ENCODE measurements around the gene CTDSP1. TPM values are rescaled to one million over a fixed set of nuclear protein-coding genes. Genes with fewer than 3 reads are reported as not detected.

CTDSP1 gene
- total and polyA plus RNA-seq, 2 experiments from 2014 or later: 53.1 to 124 TPM

- TF ChIP-seq EZH2 (IDR thresholded peaks at IDR 0.05; ENCODE audit: borderline replicate concordance): no peak
- TF ChIP-seq EZH2phosphoT487 (IDR thresholded peaks at IDR 0.05; ENCODE audit: low read depth, severe bottlenecking, unreplicated experiment): no peak
- TF ChIP-seq, protein P1, sequence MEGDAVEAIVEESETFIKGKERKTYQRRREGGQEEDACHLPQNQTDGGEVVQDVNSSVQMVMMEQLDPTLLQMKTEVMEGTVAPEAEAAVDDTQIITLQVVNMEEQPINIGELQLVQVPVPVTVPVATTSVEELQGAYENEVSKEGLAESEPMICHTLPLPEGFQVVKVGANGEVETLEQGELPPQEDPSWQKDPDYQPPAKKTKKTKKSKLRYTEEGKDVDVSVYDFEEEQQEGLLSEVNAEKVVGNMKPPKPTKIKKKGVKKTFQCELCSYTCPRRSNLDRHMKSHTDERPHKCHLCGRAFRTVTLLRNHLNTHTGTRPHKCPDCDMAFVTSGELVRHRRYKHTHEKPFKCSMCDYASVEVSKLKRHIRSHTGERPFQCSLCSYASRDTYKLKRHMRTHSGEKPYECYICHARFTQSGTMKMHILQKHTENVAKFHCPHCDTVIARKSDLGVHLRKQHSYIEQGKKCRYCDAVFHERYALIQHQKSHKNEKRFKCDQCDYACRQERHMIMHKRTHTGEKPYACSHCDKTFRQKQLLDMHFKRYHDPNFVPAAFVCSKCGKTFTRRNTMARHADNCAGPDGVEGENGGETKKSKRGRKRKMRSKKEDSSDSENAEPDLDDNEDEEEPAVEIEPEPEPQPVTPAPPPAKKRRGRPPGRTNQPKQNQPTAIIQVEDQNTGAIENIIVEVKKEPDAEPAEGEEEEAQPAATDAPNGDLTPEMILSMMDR (IDR thresholded peaks at IDR 0.05; ENCODE audit: poor library complexity): no peak
- Histone ChIP-seq H4K20me1 (ENCODE audit: insufficient read depth, poor library complexity, severe bottlenecking) (no peaks in the 10 kb centered on the region), H3K27ac (peak overlapping the region; percentile 88), H3K9me2 (replicated peaks; ENCODE audit: insufficient read depth) (no peaks in the 10 kb centered on the region), H3K4me1 (ENCODE audit: insufficient read depth) (peaks cover 38% of the 10 kb centered on the region), H3K4me2 (peak overlapping the region; percentile 82), H3K27me3 (no peaks in the 10 kb centered on the region), H3K9me3 (ENCODE audit: low read depth) (no peaks in the 10 kb centered on the region), H3K79me2 (peaks cover 4% of the 10 kb centered on the region), H2AFZ (no peak overlapping the region), H3K4me3 (no peak overlapping the region), H3K36me3 (replicated peaks; ENCODE audit: insufficient read depth, low read depth) (no peaks in the 10 kb centered on the region)
- no peak for DNase-seq (ENCODE audit: low spot score)
- 90% methylated on average over 8 of the region's 8 CpGs for WGBS (ENCODE audit: low lambda C conversion rate, missing lambda C conversion rate)
Measured at GRCh38 chr2:218407717-218408116, 8.0 kb downstream of the CTDSP1 start.

DNA sequence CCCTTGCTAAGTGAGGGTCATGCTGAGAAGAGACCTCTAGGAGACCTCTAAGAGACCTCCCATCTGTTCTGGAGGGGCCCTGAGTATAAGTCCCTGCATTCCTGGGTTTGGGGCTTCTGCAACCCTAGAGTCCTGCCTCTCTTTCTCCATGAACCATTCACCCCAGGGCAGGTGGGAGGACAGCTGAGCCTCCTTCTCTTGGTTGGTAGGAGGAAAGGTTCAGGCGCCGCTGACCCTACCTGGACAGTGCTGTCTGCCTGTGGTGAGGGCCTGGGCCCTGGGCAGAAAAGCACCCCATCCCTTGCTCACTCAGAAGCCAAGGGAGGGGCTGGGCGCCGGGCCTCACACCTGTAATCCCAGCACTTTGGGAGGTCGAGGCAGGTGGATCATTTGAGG lies 18.7 kb downstream of the CTDSP1 start:
- Histone ChIP-seq H3K9me2 (replicated peaks; ENCODE audit: insufficient read depth) (no peaks in the 10 kb centered on the region), H3K27ac (peak overlapping the region; percentile 92), H3K27me3 (no peaks in the 10 kb centered on the region), H3K79me2 (peaks cover 33% of the 10 kb centered on the region), H3K4me3 (no peak overlapping the region), H3K4me2 (peak overlapping the region; percentile 24), H4K20me1 (ENCODE audit: insufficient read depth, poor library complexity, severe bottlenecking) (peaks cover 6% of the 10 kb centered on the region), H3K36me3 (replicated peaks; ENCODE audit: insufficient read depth, low read depth) (no peaks in the 10 kb centered on the region), H3K9me3 (ENCODE audit: low read depth) (no peaks in the 10 kb centered on the region), H3K4me1 (ENCODE audit: insufficient read depth) (peaks cover 12% of the 10 kb centered on the region), H2AFZ (no peak overlapping the region)
- no peak for DNase-seq (ENCODE audit: low spot score)
- 90% methylated on average over 5 of the region's 5 CpGs for WGBS (ENCODE audit: low lambda C conversion rate, missing lambda C conversion rate)
- TF ChIP-seq, protein P1 (IDR thresholded peaks at IDR 0.05; ENCODE audit: poor library complexity): no peak
- TF ChIP-seq EZH2 (IDR thresholded peaks at IDR 0.05; ENCODE audit: borderline replicate concordance) (no peak), EZH2phosphoT487 (IDR thresholded peaks at IDR 0.05; ENCODE audit: low read depth, severe bottlenecking, unreplicated experiment) (no peak)

DNA sequence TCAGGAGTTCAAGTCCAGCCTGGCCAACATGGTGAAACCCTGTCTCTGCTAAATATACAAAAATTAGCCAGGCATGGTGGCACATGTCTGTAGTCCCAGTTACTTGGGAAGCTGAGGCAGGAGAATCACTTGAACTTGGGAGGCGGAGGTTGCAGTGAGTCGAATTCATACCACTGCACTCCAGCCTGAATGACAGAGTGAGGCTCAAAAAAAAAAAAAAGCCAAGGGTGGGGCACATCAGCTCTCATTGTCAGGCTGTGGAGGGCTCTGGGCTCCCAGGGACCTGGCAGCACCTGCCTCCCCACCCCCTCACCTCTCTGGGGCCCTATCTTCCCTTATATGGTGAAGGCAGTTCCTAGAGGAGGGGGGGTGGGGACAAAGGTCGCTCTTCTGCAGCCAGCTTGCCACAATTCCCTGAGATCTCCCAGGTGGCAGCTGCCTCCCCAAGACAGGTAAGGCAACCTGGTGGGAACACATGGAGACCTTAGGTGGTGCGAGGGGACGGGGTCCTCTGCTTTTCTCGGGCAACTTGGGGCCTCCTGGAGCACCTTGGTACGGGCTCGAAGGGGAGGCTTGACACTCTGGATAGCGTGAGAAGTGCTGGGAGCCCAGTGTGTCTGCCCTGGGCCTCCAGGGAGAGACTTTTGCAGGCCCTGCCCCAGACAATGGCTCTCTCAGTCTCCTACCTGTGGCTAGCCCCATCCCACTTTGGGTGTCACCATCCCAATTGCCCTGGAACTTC lies 19.2 kb downstream of the CTDSP1 start, which contains the start of gene VIL1:
VIL1 (plus strand) TSS at position 407 of the 742 bp plus-strand sequence. CDS start 4,656 bp downstream, outside the sequence.
- Histone ChIP-seq H3K36me3 (replicated peaks; ENCODE audit: insufficient read depth, low read depth) (no peaks in the 10 kb centered on the region), H4K20me1 (ENCODE audit: insufficient read depth, poor library complexity, severe bottlenecking) (peaks cover 9% of the 10 kb centered on the region), H3K9me2 (replicated peaks; ENCODE audit: insufficient read depth) (no peaks in the 10 kb centered on the region), H2AFZ (no peak within 1 kb of the TSS), H3K4me1 (ENCODE audit: insufficient read depth) (peaks cover 12% of the 10 kb centered on the region), H3K79me2 (peaks cover 33% of the 10 kb centered on the region), H3K27me3 (no peaks in the 10 kb centered on the region), H3K4me3 (peak within 1 kb of the TSS; percentile 37), H3K27ac (peak within 1 kb of the TSS; percentile 93), H3K9me3 (ENCODE audit: low read depth) (no peaks in the 10 kb centered on the region), H3K4me2 (peak within 1 kb of the TSS; percentile 82)
- 57% methylated on average over 9 of the region's 9 CpGs for WGBS (ENCODE audit: low lambda C conversion rate, missing lambda C conversion rate)
- peak; percentile 92 for DNase-seq (ENCODE audit: low spot score)
- TF ChIP-seq EZH2phosphoT487 (IDR thresholded peaks at IDR 0.05; ENCODE audit: low read depth, severe bottlenecking, unreplicated experiment): no peak
- TF ChIP-seq EZH2 (IDR thresholded peaks at IDR 0.05; ENCODE audit: borderline replicate concordance): no peak
- TF ChIP-seq, protein P1 (IDR thresholded peaks at IDR 0.05; ENCODE audit: poor library complexity): no peak

Data from hepatocyte (in vitro differentiated cells).